HG03280 (cell line): ENCODE measurements around the gene A4GNT.
A peak's percentile ranks its signal among the peaks of the same experiment; 100 is the strongest.
"Not testable (repeated sequence)": the region's sequence is repeated elsewhere in the genome, so short reads cannot be mapped to it uniquely, and the experiment has no call there.

Experiments used
- ATAC-seq: cut with Tn5 transposase; IDR thresholded peaks from one replicate; pipeline ENCODE4 v1.9.1; 2021; ENCODE audit warnings: mild to moderate bottlenecking, moderate library complexity; ENCODE audit not compliant: unreplicated experiment

The A4GNT gene

GRCh38 chr3:138119423-138119766 lies 12.8 kb downstream of the A4GNT start:
- ATAC-seq = no peak

- ATAC-seq = peak; percentile 61
These were observed 13.4 kb downstream of the A4GNT start for GRCh38 chr3:138118612-138119422.

GRCh38 chr3:138114988-138115971 lies 16.9 kb downstream of the A4GNT start, which contains the start of gene DZIP1L:
Gene DZIP1L, minus strand, starts transcription at chr3:138115608. Its CDS starts 11,637 bp downstream, at chr3:138103971.
- ATAC-seq = peak; percentile 71

DNA sequence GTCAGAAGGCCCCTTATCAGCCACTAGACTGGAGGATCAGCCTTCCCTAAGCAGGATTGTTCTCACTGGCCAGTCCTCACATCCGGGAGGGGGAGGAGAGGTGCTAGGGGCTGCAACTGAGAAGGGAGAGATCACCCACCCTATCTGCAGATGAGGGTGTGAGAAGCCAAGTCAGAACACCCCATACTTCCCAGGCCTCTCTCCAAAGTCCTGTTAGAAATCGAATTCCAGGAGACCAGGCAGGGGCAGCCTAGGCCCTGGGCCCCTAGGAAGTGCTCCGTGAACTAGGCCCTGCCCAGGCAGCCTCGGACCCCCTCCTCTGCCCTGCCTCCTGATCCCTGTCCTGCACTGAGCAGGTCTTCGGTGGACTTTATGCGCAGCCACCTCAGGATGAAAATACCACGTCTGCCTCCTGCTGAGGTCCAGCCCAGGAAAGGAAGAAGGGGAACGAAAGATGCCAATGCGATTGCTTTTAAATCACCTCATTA lies 17.7 kb downstream of the A4GNT start:
- ATAC-seq = no peak

DNA sequence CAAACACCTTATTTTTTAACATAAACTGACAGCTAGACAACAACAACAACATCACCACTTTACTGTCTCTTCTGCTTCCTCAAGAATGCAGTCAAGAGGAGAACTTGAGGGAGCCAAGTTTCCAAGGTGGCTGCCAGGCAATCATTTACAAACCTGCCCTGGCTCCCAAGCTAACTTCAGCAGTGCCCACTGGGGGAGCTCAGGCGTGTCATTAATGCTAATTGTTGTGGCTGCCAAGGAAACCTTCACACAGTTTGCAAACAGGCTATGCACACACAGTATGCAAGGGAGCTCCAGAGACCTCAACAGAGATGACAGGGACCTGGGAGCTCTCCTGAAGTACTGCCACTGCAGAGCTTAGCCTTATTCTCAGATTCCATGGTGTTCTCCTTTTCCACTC lies 18.9 kb downstream of the A4GNT start:
- ATAC-seq = no peak

- ATAC-seq = no peak
These were observed 19.8 kb downstream of the A4GNT start for GRCh38 chr3:138112362-138112761.

GRCh38 chr3:138105598-138105997 lies 26.6 kb downstream of the A4GNT start:
- no peak for ATAC-seq

DNA sequence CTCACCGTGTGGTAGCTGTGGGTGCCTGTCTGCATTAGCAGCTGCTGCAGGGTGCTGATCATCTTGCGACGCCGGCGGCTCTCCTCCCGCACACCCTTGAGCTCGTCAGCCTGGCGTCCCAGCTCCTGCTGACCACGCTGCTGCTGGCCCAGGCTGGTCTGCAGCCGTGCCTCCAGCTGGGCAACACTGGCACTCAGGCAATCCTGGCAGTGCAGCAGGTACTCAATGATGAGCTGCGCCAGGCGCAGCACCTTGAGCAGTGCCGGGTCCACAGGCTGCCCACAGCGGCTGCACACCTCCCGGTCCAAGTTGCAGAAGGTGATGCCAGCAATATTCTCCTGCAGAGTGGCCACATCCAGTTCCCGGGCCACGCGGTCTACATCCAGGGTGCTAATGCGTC lies 28.7 kb downstream of the A4GNT start:
- no peak for ATAC-seq

DNA sequence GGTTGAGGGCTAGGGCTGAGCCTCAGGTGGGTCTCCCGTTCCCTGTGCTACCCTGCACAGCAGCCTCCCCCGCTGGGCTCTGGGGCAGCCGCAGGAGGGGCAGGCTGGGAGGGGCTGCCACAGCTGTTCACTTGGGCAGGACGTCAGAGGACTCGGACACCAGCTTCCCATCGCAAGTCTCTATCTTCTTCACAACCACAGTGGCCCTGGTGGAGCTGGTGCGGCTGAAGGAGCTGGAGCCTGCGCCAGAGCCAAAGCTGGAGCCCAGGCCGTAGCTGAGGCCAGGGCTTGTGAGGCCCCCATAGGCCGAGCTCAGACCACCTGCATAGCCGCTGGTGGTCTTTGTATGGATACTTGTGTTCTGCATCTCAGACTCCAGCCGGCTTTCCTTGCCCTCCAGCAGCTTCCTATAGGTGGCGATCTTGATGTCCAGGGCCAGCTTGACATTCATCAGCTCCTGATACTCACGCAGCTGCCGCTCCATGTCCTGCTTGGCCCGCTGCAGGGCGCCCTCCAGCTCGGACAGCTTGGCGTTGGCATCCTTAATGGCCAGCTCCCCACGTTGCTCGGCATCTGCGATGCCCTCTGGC lies 30.7 kb downstream of the A4GNT start:
- ATAC-seq = not testable (repeated sequence)

GRCh38 chr3:138099417-138099816 lies 32.8 kb downstream of the A4GNT start:
- no peak for ATAC-seq

GRCh38 chr3:138097192-138098172 lies 34.7 kb downstream of the A4GNT start:
- no peak for ATAC-seq

GRCh38 chr3:138093721-138094120 lies 38.5 kb downstream of the A4GNT start:
- no peak for ATAC-seq

GRCh38 chr3:138092023-138092422 lies 40.2 kb downstream of the A4GNT start:
- no peak for ATAC-seq

- no peak for ATAC-seq
These were observed 43.1 kb downstream of the A4GNT start for GRCh38 chr3:138089091-138089490.

GRCh38 chr3:138085745-138086144 lies 46.4 kb downstream of the A4GNT start:
- ATAC-seq = not testable (repeated sequence)

GRCh38 chr3:138084196-138084595 lies 48.0 kb downstream of the A4GNT start:
- ATAC-seq = no peak

GRCh38 chr3:138082992-138083386 lies 49.2 kb downstream of the A4GNT start:
- ATAC-seq = no peak

DNA sequence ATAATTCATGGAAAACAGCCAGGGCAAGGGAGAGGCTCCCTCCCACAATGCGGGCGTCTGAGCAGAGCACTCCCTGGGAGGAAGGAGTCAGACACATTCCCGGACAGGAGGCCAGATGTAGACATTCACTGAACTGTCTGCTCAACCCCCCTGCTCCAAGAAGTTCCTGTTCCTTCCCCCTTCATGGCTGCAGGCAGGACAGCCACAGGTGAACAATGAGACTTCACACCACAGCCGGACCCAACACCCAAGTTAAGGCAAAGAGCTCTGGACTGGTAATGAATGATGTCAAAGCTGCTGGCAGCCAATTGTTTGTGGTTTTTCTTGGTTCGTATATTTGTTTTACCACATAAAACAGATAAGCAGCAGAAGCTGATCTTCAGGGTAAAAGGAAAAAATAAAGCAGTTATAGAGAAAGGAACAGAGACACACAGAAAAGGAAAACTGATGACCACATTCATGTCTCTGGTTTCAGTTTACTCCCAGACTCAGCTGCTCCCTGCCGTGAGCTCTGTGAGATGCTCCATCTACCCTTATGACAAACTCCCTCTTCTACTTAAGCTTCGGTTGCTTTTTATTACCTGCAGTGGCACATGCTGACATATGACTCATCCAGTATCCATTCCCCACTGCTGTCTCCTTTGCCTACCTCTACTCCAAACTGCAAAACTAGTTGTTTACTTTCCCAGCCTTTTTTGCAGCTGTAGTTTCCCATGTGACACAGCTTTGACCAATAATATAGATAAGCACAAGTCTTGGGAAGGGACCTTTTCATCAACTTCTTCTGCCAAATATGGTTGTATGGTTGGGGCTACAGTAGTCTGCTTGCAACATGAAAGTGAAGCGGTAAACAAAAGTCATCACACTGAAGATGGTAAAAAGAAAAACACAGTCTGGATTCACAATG lies 49.9 kb downstream of the A4GNT start:
- ATAC-seq = no peak
